GM20431 (cell line): Measurements from ENCODE around the gene RTP3.

Source experiments
- in situ Hi-C: fragments of 300-500 bp; cut with MseI, MboI; formaldehyde crosslinking; loops from one replicate; pipeline ENCODE4 v1.15.0; 2020; ENCODE audit warnings: low sequenced_read_pairs; ENCODE audit not compliant: unreplicated experiment

RTP3 gene

DNA sequence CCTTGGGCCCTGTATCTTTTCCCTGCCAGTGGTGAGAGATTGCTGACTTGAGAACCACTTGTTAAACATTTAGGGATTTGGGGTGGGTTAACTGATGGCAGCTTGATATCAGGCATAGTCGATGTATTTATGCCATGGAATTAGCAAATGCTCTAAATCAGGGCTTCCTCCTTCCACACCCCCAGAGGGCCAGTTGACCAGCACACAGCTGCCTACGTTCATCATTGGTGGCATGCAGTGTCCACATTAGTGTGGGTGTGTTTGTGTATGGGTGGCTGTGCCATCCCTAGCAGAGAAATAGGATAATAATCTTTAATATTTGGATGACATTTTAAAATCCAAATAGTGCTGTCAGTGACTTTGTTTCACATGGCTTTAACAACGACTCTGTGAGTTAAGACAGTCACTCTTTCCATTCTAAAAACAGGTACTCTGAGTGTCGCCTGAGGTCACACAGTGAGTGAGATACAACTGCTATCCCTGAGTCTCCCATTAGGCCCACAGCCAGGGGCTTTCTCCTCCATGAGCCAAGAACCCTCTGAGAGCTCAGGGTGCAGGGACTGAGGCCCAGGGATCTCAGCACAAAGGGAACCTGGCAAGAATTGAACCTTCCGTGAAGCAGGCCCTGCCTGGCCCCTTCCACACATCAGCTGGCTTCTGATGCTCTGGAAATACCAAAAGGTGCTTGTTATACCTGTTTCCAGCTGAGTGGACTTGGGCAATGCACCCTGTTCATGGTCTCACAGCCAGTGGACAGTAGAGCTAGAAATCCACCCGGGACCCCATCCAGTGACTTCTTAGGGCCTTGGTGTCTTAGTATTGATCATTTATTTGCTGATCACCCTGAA, 28.8 kb upstream of the RTP3 start:
- in situ Hi-C loops, result no loop called here

DNA sequence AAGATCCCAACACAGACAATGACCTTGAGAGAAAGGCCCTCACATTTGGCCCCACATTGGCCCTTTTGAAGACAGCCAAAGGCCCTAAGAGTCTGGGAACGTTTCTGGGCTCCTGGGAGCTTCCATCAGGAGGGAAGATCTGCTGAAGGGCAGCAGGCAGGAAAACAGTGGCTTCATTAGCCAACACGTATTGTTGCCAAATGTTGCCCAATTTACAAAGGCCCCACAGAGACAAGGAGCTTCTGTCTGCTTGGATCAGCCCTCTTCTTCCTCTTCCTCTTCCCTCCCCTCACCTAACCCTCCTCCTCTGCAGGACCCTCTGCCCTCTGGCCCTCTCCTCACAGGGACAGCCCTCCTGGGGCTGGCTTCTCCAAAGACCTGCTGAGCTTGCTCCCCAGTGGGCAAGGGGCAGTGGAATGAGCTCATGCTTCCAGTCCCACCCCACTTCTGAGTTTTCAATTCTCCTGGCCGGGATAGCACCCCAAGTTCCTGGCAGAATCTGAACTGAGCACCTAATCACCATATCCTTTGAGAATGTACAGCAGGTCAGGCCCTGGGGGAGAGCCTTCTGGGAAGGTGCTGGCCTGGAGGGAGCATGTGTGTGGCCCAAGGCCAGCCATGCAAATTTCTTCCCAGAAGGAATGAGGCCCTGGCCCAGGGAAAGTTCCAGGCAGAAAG, 28.0 kb upstream of the RTP3 start:
- in situ Hi-C loops, result no loop called here

DNA sequence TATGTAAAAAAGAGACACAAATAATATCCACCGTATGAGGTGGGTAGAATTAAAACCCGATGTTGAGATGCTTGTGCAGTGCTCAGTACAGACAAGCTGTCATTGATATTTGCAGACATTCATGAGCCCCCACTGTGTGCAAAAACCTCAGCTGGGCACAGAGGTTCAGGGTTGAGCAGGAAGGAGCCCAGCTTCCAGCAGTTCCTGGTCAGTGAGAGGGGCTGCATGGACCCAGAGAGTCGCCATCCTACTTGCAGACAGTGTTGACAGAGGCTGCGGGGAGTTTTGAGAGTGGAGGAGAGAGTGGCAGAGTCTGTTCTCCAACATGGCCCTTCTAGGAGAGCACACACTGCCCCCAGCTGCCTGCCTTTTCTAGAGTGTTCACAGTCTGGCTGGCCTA, 26.9 kb upstream of the RTP3 start:
- in situ Hi-C loops, result no loop called here

DNA sequence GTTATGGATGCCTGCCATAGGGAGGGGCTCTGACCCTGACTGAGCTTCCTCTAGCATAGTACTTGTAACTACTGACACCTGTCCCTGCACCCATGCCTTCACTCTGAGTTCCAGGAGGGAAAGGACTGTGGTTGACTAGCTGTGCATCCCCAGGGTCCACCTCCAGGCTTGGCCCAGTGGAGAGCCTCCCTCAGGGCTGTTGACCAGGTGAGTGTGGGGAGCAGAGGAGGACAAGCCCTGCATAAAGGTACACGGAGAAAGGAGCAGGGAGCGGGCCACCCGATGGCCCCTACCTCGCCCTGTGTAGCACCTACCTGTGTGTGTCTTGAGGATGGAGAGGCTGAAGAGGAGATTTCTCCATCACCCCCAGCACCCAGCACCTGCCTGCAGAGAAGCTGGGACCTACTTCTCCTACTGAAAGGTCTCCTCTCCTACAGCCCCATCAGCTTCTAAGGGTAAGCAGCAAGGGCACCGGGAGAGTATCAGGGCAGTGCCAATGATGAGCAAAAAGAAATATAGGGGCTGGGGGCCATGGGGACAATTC, 26.3 kb upstream of the RTP3 start:
- in situ Hi-C loops, result no loop called here

DNA sequence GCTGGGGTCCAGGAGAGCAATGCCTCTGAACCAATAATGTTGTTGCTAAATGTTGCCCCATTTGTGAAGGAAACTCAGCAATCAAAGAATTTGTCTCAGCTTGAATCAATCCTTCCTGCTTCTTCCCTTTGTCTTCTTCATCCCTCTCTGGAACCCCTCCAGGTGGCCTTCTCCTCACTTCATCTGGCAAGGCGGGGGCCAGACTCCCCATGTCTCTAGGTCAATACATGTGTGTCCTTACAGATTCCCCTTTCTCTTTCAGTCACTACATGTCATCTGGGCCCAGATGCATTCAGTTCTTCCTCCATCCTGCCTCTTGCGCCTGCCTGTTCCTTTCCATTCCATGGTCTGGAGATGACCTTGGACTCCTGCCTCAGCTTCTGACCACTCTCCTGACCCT, 25.0 kb upstream of the RTP3 start:
- in situ Hi-C loops, result no loop called here

DNA sequence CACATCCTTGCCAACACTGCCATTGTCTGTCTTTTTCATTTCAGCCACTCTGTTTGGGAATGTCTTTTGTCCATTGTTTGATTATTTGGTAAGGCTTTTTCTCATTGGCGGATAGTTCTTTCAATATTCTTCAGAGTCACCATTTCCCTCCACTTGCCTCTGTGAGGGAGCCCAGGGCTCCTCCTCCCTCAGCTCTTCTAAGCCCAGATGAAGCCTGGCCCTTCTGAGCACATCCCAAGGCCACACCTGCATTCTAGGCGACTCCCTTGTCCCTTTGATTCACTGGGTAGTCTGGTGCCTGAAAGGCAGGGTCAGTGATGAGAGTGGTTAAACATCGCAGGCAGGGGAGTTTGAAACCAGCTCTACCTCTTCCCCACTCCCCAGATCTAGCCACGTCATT, 20.6 kb upstream of the RTP3 start:
- in situ Hi-C loops, result no loop called here

DNA sequence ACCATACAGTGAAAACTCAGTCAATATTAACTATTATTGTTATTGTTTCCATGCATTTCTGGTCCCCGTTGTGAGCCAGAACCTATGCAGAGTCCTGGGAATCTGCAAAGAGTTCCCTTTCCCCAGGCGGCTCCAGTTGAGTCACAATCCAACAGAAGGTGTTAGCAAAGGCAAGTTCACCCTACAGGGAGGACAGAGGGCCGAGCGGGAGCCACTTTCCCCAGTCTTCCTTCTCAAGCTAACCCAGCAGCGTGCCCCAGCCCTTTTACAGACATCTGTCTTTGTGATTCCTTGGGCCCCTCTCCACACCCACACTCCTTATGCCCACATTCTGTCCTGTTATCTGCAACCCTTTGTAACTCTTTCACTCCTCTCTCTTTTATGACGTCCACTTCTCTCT, 20.0 kb upstream of the RTP3 start:
- in situ Hi-C loops, result no loop called here

DNA sequence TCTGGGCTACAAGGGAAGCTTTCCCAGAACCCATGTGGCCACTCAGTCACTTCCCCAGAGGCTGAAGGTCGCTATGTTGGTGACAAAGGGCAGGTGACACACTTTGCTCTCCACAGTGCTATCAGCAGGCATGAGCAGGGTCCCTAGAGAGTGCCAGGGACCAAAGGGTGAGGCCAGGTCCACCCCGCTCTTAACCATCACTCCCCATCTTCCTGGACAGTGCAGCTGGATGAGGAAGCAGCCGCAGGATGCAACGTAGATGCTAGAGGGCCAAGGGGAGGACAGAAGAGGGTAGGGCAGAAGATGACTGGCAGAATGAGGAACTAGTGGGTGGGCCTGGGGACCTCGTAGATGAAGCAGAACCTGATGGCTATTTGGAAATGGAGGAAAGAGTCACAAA, 19.4 kb upstream of the RTP3 start:
- in situ Hi-C loops, result no loop called here

DNA sequence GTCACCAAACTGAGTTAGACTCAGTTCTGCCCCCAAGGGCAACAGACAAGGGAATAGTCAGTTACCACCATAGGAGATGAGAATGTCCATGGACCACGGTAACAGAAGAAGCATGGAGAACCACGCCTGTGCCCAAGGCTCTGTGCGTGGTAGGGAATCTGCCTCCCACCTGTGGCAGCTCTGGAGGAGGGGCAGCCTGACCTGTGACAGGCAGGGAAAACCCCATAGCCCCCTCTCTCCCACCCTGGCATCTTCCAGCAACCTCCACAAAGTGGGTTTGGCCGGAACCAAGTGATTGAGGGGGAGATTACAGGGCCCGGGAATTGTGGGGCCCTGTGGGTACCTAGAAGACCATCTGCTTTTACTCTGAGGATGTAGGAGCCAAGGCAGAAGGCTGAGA, 18.8 kb upstream of the RTP3 start:
- in situ Hi-C loops, result no loop called here

DNA sequence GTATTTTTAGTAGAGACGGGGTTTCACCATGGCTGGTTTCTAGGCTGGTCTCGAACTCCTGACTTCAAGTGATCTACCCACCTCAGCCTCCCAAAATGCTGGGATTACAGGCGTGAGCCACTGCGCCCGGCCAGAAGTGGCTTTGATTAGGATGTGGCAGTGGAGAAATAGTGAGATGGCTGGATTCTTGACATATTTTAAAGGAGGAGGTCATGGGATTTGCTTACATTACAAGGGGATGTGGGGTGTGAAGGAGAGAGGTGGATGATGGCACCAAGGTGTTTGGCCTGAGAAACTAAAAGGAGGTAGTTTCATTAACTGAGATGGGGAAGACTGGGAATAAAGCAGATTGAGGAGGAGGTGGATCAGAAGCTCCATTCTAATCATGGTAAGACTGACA, 18.1 kb upstream of the RTP3 start:
- in situ Hi-C loops, result loop anchor here (10.0 kb wide), 1 partner anchor 145 kb away; no protein-coding TSS in a partner anchor

DNA sequence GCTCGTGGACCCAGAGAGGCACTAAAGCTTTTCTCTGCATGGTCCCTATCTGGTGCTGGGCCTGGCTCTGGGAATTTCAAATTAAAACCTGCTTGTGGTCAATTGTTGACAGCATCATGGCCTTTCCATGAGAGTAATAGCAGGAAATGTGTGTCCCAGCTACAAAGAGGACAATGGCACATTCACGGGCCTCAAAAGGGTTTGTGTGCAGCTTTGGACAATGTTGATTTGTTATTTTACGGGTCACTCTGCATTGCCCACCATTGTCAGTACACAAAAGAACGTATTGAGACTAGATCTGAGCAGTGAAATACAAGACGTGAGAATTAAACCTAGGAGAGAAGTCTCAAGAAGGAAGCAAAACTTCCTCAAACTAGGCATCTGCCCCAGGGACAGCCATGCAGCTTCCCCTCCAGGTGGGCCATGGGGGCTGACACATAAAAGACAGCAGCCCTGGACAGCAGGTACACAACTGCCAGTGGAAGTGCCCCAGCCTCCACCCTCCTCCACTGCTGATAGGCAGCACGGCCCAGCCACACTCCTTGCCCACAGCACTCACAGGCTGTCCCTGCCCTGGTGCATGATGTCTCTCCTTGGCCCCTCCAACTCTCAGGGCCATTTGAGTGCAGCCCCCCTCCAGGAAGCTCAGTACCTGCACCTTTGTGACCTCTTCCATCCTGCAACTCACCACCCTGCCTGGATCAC, 17.1 kb upstream of the RTP3 start:
- in situ Hi-C loops, result loop anchor here (10.0 kb wide), 1 partner anchor 144 kb away; no protein-coding TSS in a partner anchor

DNA sequence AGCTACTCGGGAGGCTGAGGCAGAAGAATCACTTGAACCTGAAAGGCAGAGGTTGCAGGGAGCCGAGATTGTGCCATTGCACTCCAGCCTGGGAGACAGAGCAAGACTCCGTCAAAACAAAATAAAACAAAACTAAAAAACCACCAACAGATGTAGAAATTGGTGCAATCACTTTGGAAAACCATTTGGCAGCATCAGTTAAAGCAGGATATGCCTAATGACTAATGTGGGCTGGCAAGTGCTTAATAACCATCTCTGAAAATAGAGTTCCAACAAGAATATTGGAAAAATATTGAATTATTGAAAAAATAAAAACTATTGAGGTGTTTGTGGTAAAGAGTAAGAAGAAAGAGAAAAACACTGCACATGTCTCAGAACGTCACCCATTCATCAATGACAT, 16.1 kb upstream of the RTP3 start:
- in situ Hi-C loops, result loop anchor here (10.0 kb wide), 1 partner anchor 143 kb away; no protein-coding TSS in a partner anchor

DNA sequence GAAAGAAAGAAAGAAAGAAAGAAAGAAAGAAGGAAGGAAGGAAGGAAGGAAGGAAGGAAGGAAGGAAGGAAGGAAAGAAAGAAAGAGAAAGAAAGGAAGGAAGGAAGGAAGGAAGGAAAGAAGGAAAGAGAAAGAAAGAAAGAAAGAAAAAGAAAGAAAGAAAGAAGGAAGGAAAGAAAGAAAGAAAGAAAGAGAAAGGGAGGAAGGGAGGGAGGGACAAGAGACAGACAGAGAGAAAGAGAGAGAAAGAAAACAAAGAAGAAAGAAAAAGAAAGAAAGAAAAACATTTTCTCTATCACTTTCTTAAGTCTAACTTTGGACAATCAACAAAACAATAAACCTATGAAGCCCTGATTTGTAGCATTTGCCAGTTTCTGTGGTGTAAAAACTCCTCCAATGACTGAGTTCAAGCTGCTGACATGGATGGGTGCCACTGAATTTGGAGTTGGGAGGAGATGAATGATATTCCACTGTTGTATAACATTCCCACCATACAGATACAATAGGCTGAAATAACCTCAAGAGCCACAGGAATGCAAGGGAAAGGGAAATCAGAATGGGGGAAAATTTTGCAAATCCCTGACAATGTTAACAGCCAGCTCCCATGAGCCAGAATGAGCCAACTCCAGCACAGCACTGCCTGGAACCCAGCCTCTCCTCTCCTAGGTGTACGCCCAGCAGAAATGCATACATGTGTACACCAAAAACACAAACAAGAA, 15.0 kb upstream of the RTP3 start:
- in situ Hi-C loops, result loop anchor here (10.0 kb wide), 1 partner anchor 142 kb away; no protein-coding TSS in a partner anchor

DNA sequence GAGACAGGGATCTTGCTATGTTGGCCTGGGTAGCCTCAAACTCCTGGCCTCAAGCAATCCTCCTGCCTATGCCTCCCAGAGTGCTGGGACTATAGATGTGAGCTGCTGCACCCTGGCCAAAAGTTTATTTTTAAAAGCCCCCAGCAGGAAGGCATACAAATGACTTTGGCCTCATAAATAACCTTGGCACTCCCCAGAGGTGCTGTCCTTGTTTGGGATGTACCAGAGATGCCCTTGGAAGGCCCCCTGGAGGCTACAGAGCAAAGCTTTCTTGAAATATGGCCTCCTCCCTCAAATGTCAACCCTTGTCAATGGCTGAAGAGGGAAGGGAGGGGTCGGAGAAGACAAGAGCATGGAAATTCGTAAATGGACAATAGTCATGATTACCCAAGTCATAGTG, 14.0 kb upstream of the RTP3 start:
- in situ Hi-C loops, result loop anchor here (10.0 kb wide), 1 partner anchor 141 kb away; no protein-coding TSS in a partner anchor

DNA sequence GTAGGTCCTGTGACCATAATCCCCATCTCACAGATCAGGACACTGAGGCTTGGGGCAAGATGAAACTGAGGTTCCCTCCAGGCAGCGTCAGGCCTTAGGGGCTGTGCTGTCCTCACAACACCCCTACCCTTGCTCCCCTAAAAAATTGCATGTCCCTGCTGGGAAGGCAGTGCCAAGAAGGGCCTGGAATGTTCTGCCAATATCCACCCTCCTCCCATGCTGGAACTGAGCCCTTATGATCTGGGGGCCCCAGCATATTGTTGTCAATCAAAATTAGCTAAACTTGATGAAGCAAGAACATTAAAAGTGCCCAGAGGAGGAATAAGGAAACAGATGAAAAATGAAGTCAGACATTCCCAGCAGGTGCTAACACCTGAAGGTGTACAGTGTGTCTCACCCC, 13.4 kb upstream of the RTP3 start:
- in situ Hi-C loops, result loop anchor here (10.0 kb wide), 1 partner anchor 140 kb away; no protein-coding TSS in a partner anchor

DNA sequence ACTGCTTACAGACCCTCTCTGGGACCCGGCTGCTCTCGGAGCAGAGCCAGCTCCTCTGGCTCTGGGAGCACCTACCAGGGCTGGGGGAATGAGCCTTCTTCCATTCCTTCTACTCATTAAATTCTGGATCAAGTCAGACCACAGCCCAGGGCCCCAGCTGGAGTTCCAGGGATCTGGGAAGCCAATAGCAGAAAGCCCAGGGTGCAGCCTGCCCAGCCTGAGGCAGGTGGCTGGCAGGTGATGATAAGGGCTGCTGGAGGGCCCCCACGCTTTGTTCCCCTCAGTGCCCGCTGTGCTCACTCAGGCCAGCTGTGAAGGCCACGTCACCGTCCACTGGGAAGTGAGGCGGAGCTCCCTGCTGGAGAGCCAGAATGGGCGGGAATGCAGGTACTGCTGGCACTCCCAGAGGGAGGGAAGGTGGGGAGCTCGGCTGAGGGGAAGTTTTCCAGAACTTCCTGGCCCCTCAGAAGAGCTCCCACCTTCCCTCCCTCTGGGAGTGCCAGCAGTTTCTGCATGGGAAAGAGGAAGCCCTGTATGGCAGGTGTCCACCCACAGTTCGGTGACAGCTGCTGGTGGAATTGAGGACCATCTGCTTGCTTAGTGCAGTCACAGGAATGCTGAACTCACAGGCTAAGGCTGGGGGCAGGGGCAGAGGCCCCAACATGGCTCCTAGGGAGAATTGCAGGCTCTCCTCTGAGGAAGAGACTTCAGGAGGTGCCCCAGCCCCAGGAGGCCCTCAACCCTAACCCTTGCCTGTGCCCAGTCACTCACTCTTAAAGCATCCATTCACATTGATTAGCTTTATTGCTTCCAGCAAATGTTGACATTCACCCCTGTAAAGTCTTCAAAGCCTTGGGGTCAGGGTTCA, 12.6 kb upstream of the RTP3 start:
- in situ Hi-C loops, result loop anchor here (10.0 kb wide), 1 partner anchor 140 kb away; no protein-coding TSS in a partner anchor

DNA sequence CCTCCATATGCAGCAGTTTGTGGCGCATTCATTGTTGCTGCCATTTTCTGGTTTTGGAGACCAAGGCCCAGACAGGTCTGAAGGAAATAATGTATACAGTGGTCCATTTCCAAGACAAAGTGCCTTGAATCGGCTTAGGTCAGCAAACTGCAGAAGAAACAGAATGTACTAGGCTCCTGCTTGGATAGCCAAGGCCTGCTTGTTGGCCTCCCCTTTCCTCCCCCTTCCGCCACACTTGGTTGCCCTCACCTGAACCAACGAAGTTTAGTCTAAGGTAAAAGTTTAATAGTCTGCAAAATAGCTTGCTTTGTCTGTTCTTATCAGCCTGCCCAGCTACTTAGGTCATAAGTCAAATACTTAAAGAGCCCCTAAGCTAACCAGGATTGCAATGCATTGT, 12.0 kb upstream of the RTP3 start:
- in situ Hi-C loops, result loop anchor here (10.0 kb wide), 1 partner anchor 139 kb away; no protein-coding TSS in a partner anchor

DNA sequence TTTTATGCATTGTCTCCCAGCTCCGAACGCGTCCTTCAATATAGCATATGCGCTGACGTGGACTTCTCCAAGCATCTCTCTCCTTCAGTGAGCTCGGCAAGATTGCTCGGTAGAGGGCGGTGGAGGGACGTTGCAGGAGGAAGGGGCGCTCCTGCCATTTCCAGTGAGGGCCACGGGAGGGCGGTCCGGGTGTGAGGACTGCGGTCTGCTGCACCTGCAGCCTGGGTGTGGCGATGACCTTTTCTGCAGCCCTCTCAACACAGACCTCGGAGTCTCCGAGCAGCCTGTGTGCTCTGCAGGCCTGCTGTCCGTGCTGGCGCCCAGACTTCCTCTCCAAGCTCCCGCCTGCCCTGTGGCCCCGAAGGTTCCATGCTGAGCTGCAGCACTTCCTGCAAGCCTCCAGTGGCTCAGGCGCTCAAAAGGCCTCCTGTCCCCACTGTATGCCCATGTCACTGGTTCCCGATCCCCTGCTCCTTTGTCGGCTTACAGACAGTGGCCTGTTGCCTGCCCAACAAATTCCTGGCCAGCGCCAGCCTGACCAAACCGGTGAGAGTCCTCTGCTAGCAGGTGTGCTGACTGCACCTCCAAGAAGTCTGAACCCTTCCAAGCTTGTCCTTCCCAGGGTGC, 8.9 kb upstream of the RTP3 start:
- in situ Hi-C loops, result loop anchor here (10.0 kb wide), 1 partner anchor 136 kb away; no protein-coding TSS in a partner anchor
